HG03442 (cell line): Measurements from ENCODE around the gene COL25A1.
"Not testable (repeated sequence)": the region's sequence is repeated elsewhere in the genome, so short reads cannot be mapped to it uniquely, and the experiment has no call there.

Source experiments
- ATAC-seq: cut with Tn5 transposase; IDR thresholded peaks from one replicate; pipeline ENCODE4 v1.9.1; 2021; ENCODE audit warnings: mild to moderate bottlenecking, moderate library complexity; ENCODE audit not compliant: unreplicated experiment

COL25A1 gene

GRCh38 chr4:108972613-108973283 is 329.7 kb downstream of the COL25A1 start:
- no peak for ATAC-seq

DNA sequence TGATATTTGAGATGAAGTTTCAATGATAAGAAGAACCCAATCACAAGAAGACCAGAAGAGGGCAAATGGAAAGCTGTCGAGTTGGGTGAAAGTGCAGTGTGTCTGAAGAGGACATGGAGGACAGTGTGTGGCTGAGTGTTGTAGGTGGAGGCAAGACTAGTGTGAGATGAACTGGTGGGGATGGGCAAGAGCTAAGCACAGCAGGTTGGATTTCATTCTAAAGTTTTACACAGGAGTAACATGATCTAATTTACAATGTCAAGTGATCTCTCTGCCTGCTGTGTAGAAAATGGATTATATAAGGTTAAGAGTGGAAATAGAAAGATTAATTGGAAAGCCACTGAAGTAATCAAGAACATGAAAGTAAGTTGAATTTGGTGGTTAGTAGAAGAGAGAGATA is 331.0 kb downstream of the COL25A1 start:
- ATAC-seq: no peak

GRCh38 chr4:108965472-108966076 is 336.9 kb downstream of the COL25A1 start:
- no peak for ATAC-seq

DNA sequence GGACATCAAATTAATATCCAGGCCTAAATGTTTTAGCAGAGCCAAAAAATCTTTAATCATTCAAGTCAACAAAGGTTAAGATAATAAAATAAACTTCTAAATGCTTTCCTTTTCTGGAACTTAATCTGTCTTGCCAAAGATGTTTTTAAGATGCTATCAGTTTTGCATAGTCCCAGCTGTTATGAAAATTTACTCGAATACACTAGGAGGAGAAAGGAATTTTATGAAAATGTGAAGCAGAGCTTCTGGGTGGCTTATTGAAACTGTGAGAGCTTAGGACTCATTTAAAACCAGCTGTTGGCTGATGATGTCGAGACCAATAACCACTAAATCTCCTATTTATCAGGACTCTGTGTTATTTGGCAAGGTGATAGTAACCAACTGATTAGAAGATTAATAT is 337.4 kb downstream of the COL25A1 start:
- no peak for ATAC-seq

DNA sequence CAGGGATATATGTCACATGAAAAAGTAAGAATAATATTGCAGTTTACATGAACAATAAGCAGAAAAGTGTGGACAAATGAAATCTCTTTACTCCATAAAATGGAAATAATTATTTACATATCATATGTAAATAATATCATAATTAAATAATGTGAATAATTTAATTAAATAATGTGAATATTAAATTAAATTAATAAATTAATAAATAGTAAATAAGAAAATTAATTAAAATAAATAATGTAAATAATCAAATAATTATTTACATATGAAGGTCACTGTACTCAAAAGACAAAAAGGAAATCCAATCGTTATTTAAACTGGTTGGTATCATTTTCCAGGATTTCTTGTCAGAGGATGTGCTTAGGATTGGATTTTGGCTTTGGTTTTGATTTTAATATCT is 338.5 kb downstream of the COL25A1 start:
- ATAC-seq: no peak

GRCh38 chr4:108959491-108959890 is 343.0 kb downstream of the COL25A1 start:
- no peak for ATAC-seq

- ATAC-seq: no peak
Observed at GRCh38 chr4:108954880-108955279, 347.6 kb downstream of the COL25A1 start.

GRCh38 chr4:108953941-108954340 is 348.5 kb downstream of the COL25A1 start:
- ATAC-seq: no peak

DNA sequence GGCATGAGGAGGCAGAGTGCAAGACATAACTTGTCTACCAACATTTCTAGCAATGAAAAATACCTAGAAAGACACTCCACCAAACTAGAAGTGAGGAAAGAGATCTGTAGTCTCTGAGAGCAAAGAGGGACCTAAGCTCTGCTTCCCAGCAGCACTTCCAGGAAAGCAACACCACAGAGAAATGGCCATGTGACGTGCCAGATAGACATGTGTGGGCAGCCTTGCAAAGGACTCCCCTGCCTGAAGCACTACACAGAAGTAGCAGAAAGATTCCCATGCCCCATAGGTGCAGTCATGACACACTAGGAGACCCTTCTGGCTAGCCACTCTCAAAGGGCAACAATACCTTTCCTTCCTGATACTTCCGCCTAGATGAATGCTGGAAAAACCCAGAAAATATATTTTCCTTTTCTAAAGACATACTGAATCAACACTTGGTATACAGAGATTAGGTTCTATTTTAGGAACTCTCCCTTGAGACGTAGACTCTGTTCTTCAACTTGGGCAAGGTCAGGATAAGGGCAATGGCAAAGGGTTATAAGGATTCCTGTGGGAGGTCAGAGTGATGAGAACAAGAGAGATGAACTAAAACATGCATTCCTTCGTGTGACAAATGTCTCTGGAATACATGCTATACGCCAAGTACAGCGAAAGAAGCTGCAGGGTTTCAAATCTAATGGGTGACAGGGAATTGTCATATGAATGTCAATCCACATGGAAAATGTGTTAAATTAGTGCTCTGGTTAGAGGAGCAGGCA is 352.1 kb downstream of the COL25A1 start:
- ATAC-seq: no peak

DNA sequence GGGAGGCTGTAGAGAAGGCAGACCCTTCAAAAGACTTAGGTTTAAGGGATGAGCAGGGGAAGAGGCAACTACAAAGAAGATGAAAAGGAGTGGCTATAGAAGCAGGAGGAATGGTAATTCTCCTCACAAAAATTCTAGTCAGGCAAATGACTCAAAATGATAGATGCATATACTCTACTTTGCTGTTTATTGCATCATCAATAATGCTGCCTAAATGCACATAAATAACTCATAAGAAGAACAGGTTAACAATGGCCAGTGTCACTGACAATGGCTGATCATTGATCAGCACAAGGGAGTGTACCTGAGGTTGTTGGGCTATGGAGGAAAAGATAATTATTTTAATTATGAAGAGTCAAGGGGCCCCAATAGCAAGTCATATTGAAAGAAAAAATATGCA is 354.9 kb downstream of the COL25A1 start:
- no peak for ATAC-seq

DNA sequence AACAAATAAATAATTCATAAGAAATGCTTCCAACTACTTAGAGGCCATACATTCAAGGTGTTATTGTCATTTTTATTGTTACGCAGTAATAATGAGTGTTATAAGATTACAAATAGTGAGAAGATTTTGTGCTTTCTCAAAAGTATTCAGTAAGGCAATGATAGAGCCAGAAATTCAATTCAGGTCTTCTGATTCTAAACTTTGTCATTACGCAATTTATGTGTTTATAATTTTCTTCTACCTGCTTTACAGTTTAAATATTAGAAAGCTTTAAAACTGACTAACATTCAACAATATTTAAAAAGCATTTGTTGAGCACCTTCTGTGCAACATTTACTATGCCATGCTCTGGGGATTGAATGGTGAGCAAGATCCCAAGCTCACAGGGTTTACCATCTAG is 356.2 kb downstream of the COL25A1 start:
- ATAC-seq: no peak

GRCh38 chr4:108943976-108944591 is 358.4 kb downstream of the COL25A1 start:
- no peak for ATAC-seq

- no peak for ATAC-seq
Observed at GRCh38 chr4:108943371-108943770, 359.1 kb downstream of the COL25A1 start.

GRCh38 chr4:108941904-108942430 is 360.5 kb downstream of the COL25A1 start:
- ATAC-seq: no peak

DNA sequence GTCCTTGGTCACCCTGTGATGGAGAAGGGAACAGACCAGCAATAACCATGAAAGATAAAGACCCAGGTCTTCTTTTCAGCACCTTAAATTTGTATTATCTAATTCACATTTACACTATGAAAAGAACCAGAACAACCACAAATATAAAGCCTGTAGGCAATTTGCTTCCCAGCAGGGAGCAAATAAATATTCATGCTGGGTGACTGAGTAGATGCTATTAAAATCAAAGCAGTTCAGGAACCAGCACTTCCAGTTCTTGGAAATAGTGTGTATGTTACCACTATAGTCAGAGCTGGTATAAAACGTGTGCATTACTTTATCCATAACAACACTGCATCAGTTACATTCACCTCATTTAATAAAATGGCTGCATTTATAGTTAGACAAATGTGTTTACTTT is 361.8 kb downstream of the COL25A1 start:
- ATAC-seq: no peak

DNA sequence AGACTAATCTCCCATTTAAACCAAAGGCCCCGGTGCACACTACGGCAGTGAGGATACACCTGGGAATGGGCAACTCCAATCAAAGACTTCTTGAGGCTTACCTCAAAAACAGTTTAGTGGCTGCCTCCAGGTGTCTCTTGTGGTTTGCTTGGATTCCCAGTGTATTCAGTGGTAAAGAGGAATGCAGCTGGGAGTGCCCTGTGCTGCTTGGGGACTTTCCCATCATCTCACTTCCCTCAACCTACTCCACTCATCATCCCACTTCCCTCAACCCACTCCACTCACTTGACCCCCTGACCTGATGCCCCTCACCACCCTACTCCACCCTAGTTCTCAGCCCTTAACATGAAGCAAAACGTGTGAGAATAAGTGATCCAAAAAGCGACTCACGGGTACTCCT is 362.3 kb downstream of the COL25A1 start:
- no peak for ATAC-seq

- ATAC-seq: no peak
Observed at GRCh38 chr4:108937066-108937465, 365.4 kb downstream of the COL25A1 start.

DNA sequence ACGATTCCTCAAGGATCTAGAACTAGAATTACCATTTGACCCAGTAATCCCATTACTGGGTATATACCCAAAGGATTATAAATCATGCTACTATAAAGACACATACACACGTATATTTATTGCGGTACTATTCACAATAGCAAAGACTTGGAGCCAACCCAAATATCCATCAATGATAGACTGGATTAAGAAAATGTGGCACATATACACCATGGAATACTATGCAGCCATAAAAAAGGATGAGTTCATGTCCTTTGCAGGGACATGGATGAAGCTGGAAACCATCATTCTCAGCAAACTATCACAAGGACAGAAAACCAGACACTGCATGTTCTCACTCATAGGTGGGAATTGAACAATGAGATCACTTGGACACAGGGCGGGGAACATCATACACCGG is 368.5 kb downstream of the COL25A1 start:
- not testable (repeated sequence) for ATAC-seq

DNA sequence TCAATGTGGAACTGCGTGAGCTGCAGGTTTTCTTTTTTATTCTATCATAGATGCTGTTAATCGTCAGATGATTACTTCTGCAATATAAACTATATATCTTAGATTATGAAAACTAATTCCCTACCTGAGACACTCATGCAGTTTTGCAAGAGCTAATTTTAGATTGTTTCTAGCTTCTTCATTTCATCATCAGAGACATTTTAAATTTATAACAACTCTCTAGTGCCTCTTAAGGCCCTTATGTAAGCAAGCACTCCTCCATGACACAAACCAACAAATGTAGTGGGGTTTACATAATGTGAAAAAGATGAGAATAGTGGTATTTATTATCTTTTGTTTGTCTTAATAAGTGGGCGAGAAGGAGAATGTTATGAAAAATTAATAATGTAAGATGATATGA is 369.4 kb downstream of the COL25A1 start:
- no peak for ATAC-seq

DNA sequence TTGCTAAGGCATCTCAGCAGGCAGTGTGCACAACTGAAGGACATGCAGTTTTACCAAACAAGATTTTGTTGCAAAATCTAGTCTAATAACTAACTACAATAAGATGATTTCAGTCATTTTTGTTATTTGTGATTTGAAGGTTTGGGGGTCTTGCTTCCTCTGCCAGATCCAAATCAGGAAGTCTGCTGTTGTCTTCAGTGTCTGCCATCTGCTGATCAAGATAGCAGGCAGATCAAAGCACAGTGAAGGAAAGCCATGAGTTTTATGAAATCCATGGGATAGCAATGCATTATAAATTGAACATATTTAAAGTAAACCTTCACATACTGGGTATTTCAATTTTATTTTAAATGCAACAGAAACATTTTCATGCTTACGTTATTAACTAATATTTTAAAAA is 370.5 kb downstream of the COL25A1 start:
- ATAC-seq: no peak

DNA sequence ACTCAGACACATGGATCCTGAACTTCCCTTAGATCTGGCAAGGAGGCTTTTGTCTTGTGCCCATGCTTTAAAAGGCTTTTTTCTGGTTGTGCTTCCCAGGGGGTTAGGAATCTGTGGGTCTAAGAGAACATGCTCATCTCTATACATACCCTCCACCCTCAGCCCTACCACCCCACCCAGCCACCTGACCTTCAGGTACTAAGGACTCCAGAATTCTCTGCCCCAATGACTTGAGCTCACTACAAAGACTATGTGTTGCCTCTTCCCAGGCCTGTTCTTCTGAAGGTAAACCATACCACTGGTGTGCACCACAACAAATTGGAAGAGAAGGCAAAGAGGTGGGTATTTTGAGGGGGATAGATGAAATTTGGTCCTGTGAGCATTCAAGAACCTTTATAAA is 372.3 kb downstream of the COL25A1 start:
- no peak for ATAC-seq

DNA sequence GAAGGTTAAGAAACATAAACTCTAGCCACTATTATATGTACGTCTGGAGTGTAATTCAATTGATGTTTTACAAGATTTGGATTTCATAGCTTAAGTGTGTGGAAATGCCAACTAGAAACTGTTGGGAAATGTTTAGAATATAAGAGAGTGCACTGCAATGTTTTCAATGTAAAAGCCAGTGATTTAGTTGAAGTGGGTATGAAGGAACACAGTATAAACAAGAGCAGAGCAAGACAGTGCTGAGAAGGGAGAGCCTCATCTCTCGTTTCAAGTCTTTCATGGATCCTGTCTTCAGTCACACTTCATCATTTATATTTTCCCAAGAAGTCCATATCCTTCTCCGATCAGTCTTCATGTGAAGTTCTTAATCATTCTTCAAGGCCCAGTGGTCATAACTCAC is 375.7 kb downstream of the COL25A1 start:
- no peak for ATAC-seq
